HG03097 (cell line): Measurements from ENCODE around the gene RGMA.
"Not testable (repeated sequence)": the region's sequence is repeated elsewhere in the genome, so short reads cannot be mapped to it uniquely, and the experiment has no call there.

ENCODE experiments used
- ATAC-seq: cut with Tn5 transposase; IDR thresholded peaks from one replicate; pipeline ENCODE4 v1.9.1; 2021; ENCODE audit not compliant: unreplicated experiment, low FRiP score

Gene RGMA

DNA sequence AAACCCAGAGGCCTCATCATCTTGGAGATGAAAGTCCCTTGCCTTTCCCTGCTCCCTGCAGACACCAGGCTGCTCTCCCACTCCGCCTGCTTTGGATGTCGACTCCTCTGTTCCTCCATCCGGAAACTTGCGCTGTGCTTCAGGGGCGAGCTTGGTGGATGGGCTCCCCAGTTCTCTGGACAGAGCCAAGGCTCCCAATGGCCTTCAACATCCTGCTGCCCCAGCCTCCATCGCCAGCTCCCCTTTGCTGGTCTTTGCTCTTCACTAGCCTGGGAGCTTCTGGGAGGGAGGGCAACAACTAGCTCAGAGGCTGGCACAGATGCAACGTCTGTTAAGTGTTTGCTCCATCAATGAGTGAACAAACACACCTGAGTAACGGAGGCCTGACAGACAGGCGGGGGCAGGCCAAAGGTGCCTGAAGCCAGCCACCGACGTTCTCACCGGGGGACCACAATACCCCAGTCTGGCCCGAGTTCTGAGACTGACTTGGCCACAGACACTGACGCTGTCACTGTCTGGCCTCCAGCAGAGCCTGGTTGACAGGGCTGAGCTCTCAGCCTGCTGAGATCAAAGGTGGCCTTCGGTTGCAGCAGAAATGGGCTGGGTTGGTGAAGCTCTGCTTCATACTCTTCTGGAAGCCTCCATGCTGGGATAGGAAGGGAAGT is 39.0 kb downstream of the RGMA start:
- no peak for ATAC-seq

DNA sequence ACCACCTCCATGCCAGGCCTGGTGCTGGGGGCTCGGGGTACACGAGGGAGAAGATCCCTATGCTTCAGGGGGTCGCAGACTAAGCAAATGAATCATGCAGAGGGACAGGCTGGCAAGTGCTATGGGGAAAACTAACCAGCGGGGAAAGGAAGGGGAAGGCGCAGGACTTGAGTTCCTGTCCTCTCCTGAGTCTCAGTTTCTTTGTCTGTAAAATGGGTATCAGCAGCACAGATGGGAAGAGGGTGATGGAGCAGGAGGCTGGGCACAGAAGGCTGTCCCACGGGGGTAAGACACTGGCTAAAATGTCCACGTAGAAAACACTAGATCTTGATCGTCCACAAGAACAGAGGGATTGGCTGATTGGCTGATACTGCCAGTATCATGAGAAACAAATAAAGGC is 39.8 kb downstream of the RGMA start:
- ATAC-seq, result no peak

DNA sequence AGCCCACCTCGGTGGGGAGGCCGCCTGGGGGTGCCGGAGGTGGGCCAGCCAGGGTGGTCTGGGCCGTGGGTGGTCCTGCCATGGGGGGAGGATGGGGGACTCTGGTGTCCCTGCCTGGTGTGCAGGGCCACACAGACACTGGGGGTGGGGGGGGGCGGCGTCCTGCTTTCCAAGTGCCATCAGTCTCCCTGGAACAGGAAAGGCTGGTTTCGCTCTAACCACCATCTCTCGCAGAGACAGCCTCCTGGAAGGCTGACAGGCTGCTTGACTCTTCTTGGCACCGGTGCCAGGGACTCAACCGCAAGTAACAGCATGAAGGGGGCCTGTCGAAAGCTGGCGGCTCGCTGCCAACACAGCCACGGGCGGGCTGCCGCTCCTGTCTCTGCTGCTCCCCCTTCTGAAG is 40.3 kb downstream of the RGMA start:
- ATAC-seq, result no peak

DNA sequence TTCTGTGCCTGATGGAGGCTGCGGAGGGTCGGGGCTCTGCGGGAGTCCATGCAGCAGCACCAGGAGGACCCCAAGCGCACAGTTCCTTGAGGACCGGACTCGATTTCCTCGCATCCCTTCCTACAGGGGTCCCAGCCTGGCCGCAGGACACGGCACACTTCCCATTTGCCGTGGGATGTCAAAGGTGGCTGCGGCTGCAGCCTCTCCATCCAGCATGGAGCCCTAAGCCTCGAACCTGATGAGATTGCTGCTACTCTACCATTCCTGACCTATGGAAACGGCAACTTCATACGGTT is 40.6 kb downstream of the RGMA start:
- no peak for ATAC-seq

DNA sequence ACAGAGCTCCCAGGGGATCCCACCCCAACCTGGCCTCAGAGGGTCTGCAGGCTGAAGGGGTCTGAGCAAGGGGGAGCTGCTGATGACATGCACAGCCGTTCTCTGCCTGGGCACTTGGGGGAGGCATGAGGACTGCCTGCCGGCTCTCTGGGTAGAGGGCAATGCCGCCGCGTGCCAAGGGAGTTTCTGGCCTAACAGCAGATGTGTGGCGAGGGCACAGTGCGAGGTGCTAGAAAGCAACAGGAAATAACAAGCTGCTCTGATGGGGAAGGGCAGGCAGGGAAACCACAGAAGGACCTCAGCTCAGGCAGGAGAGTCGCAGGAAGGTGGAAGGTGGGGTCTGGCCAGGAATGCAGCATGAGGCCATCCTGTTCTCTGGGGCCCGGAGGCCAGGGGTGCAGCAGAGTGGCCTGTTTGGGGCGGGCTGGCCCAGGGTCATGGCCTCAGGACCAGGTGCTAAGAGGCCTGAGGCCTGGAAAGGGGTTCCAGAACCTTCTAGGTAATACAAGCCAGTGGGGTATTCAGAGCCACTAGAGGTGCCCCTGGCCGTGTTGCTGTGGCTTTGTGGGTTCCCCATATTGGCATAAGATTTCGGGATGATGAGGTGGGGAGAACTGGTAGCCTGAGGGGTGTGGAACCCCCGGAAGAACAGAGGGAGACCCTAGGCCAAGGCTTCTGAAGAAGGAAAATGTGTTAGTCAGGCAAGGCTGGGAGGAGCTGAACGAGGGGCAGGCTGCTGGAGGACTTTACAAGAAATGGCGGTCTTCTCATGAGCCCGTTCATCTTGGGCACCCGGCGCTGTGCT is 41.2 kb downstream of the RGMA start:
- ATAC-seq, result no peak

DNA sequence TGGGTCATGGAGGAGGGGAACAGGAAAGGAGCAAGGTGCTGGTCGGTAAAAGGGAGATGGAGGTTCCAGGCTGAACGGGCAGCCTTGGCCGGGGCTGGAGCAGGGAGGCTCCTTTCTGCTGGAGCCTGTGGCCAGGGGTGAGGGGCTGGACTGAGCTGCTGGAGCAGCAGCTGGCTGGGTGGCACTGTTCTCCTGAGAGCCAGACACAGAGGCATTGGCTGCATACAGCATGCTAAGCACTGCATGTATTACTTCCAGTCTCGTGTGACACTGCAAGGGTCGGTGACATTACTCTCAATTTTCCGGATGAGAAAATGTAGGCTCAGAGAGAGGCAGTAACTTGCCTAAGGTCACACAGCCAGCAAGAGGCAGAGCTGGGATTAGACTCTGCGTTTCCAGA is 42.3 kb downstream of the RGMA start:
- no peak for ATAC-seq

DNA sequence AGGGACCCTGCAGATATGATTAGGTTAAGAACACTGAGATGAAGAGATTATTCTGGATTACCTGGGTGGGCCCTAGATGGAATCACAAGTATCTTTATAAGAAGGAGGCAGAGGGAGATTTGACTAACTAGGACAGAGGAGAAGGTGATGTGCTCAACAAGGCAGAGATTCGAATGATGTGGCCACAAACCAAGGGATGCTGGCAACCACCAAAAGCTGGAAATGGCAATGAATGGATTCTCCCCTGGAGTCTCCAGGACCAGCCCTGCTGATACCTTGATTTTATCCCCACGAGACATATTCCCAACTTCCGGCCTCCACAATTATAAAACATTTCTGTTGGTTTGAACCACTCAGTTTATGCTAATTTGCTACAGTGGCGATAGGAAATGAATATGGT is 42.9 kb downstream of the RGMA start:
- no peak for ATAC-seq

DNA sequence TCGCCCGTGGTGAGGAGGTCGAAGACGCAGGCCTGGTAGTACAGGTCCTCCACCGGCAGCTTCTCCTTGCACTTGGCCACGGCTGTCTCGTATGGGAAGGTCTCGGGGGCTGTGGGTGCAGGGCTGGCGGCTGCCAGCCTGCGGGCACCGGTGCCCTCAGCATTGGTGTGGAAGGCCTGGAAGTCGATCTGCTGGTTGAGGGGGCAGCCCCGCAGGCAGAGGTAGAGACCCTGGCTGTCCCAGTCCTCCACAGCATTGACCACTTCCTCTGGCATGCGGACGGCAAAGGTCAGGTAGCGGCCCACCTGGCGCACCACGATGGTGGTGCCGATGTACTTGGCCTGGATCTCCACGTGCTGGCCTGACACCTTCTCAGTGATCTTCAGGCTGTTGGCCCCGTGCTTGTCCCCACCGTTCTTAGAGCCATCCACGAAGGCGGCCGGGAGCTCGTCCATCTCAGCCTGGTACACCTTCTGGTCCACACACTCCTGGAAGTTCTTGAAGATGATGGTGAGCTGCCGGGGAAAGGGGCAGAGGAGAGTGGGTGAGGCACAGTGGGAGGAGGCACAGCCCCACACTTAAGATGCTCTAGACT is 43.7 kb downstream of the RGMA start:
- no peak for ATAC-seq

DNA sequence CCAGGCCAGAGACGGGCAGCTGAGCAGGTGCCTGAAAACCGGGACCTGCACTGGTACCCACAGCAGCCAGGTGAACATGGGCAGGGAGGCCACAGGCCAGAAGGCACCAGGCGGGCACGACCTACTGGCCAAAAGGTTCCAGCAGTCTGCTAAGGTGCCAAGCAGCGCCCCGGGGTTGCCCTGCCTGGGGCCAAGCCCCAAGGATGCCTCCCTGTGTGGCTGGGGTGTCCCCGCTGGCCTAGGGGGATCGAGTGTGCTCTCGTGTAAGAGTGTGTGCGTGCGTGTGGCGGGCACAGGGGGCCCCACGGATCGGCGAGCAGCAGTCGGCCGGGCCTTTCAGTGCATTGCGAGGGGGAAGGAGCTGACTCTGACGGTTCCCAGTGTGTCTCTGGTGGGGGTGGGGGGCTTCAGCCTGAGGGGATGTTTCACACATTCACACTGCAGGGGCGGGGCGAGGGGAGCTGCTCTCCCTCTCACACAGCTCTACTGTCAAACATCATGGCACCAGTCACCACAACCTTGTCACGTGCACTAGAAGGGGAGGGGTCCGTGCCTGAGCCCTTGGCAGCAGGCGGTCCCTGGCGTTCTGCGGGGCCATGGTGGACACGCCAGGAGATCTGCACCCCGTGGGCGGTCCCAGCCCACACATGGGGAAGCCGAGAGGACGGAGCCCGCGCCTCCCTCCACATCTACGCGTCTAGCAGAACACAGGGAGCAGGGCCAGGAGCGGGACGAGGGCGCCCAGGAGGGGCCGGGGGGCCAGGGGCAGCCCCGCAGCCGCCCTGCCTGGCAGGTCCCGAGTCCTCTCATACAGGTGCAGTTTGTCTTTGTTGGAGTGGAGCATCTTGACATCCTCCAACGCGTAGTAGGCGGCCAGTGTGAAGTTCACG is 44.5 kb downstream of the RGMA start:
- no peak for ATAC-seq

DNA sequence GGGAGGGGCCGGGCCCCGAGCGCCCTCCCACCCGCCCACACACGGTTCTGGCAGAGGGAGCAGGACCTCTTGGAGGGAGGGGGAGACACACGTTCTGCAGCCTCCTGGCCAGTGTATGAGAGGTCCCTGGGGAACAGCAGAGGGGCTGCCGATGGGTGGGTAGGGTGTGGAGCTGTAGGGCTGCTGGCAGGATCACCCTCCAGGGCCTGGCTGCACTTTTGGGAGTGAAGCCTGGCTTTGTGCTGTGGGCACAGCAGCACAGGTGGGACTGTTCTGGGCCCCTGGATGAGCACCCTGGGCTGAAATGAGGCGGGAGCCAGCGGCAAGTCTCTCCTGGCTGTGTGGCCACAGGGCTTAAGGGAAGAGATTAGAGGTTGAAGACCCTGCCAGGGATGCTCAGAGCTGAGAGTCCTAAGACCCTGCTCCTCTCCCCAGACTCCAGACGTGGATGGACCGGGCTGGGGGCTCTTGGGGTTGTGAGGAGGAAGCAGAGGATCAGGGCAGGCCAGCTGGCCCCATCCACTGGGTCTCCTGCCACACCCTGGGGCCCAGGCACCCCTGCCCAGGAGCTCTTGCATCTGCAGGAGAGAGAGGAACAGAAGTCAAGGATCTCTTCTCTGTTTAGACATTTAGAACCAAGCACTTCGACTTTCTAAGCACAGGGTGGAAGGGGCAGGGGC is 45.2 kb downstream of the RGMA start:
- no peak for ATAC-seq

DNA sequence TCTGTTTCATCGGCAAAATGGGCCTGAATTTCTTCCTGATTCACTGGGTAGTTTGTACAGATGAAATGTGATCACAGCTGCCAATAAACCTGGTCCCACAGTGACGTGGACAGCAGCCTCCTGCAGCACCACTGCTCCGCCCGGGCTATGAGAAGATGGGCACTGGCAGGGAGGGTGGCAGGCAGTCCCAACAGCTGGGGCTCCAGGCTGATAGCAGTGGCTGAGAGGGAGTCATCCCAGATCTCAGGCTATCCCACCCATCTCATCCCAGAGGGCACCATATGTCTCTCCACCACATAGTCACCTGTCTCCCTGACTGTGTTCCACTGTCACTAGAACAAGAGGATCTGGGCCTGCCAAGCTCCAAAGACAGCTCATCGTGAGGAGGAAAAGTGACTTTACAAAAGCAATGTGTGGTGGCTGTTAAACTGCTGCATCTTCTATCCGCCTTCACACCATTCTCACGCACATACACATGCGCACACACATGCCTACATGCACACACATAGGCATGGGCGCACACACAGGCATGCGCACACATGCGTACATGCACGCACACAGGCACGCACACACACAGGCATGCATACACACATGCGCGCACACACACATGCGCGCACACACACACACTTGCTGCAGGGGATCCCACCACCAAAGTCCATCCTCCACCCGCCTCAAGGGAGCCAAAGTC is 46.2 kb downstream of the RGMA start:
- no peak for ATAC-seq

DNA sequence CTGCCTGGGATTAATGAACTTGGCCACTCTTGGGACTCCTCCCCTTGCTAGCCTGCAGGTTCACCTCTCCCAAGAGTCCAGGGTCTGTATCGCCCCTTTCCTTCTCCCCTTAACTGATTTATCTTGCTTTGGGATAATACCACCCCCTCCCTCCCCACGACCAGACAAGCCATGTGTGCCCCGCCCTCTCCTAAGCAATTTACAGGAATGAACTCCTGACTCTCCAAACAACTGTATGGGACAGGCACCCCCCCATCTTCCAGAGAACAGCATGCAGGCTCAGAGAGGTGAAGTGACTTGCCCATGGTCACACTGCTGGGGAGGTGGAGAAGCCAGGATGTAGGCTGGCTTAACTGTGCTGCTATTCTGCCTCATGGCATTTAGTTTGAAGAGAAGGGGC is 46.8 kb downstream of the RGMA start:
- no peak for ATAC-seq

DNA sequence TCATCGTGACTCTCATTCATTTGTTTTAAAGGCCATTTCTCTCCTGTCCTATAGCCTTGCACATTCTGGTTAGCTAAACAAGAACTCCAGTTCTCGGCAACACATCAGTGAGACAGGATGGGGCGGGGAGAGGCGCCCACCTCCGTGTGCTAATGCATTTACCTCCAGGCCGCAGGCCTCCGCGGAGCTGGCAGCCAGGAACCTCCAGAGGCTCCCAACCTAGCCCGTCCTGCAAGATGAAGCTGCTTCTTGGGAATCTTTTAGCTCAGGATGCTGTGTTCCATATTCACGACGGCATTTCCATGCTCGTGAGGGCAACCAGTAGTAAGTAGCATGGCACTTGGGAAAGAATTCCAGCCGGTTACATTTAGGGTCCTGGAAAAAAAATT is 47.9 kb downstream of the RGMA start:
- ATAC-seq, result no peak

DNA sequence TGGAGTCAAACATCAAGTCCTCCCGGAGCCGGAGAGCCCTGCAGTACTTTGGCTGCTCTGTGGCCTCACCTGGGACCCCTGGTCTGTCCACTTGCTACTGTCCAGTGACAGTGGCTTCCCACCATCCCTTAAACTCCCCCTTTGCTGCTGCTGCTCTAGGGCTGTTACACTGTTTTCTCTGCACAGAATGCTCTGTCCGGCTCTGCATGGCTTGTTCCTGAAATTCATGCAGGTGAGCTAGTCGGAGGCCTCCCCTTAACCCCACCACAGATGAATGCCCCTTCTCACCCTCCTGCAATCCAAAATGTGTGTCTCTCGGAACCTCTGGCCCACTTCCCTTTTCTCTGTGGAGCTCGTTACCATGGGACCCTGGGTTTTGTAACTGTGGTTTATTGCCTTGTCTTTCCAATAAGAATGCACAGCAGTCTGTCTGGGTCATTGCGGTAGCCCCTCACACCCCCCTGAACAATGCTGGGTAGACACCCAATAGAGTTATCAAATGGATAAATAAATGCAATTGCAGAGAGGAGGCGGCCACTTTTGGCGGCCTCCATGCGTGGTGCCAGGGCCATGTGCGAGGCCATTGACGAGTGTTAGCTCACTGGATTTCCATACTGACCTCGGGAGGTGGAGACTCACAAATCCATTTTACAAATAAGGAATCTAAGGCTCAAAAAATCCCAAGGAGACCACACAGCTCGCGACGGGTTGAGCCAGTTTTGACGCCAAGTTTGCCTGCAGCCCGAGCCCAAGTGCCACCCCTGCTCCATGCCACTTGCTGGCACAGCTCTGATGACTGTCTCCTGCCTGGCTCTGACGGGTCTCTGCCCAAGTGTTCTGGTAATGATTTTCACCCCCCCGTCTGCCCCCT is 48.5 kb downstream of the RGMA start:
- no peak for ATAC-seq

DNA sequence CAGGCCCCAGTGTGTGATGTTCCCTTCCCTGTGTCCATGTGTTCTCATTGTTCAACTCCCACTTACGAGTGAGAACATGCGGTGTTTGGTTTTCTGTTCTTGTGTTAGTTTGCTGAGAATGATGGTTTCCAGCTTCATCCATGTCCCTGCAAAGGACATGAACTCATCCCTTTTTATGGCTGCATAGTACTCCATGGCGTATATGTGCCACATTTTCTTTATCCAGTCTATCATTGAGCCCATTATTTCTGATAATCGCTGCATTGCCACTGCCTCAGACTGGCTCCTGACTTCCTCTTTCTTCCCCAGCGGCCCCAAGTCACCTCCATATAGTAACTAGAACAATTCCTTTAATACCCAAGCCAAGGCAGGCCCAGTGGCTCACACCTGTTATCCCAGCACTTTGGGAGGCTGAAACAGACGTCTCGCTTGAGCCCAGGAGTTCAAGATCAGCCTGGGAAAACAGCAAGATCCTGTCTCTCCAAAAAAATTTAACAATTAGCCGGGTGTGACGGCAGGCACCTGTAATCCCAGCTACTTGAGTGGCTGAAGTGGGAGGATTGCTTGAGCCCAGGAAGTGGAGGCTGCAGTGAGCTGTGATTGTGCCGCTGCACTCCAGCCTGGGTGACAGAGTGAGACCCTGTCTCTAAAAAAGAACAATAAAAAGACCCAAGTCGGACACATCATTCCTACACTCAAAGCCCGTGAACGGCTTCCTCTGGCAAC is 49.3 kb downstream of the RGMA start:
- ATAC-seq, result not testable (repeated sequence)

DNA sequence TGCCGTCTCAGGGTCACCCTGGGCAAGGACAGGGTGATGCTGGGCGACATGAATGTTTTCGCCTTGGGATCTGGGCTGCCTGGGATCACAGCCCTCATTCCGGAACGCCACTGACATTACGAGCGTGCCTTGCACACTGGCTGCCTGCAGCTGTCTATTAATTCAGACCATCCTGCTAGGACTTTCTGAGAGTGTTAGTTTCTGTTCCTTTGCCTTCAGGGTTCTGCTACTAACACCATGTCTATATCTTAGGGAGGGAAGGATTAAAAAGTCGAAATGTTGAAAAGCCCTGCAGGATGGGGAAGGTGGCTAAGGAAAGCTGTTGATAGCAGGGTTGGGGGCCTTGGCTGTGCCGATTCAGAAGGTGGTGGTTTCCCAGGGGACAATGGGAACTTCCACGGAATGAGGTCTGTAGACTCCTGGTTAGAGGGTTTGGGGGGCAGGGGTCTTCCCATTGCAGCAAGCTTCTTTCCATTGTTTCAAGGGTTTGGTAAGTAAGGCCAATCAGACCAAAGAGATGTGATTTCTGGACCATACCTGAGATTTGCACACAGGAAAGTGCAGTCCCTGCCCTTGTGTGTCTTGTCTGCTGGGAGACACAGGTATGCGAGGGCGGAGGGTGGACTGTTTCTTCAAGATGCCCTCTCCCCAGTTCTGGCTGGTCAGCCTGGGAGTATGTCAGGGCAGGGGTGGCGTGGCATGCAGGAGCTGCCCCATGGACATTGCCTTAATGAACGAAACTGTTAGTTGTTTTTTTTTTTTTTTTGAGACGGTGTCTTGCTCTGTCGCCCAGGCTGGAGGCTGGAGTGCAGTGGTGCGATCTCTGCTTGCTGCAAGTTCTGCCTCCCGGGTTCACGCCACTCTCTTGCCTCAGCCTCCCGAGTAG is 50.9 kb downstream of the RGMA start:
- ATAC-seq, result no peak

DNA sequence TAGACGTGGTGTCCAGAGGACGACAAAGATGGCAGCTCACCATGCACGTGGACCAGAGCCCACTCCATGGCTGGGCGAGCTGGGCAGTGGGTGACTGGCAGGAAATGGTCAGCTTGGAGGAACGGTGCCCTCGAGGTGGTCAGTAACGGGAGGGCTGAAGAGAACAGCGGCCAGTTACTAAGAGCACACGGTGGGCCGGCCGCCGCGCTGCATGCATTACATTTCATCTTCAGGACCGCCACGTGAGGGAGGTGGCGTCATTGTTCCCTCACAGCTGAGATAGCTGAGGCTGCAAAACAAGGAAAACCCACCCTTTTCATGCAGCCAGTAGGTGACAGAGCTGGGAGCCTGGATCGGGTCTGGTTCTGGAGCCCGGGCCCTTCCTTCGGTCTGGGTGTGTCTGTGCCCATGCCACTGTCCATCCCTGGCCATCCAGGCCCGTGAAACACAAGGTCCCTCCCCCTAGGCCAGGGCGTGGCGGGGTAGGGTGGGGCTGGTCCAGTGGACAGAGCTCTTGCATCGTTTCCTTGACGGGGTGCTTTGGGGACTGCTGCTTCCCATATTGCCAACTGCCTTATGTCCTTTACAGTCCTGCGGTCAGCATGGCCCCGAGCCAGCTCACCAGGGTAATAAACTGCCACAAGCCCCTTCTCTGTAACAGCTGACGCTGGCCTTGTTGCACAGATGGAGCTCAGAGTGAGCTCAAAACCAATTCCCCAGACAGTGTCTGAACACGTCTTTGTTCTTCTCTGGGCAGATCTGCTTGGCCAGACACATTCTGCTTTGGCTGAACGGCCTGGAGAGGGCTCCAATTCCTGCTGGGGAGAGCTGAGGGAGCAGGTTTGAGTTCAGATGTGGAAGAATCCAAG is 51.8 kb downstream of the RGMA start:
- ATAC-seq, result no peak
